Sigmoid colon (tissue), 4 donors: ENCODE results near the gene APRT.

Source experiments
- CTCF ChIP-seq, 4 experiments: fragments of 450-650 bp in 3 of 4; fragments of 200-600 bp in 1 of 4; IDR thresholded peaks; one replicate each; pipeline ENCODE4 v1.5.1; 2016 to 2019; ENCODE audit warnings: antibody characterized with exemption in 4 of 4, mild to moderate bottlenecking in 3 of 4, moderate library complexity in 2 of 4
- POLR2A ChIP-seq, 2 donors: fragments of 450-650 bp; IDR thresholded peaks; one replicate each; pipeline ENCODE4 v1.6.1; 2016; ENCODE audit warnings: antibody characterized with exemption in 2 of 2, mild to moderate bottlenecking in 2 of 2, moderate library complexity in 2 of 2
- POLR2AphosphoS5 ChIP-seq, 4 donors: sonication (generic); formaldehyde crosslinking; IDR thresholded peaks; one replicate each; pipeline ENCODE4 v1.6.1; 2017; ENCODE audit warnings: antibody characterized with exemption in 4 of 4

GRCh38 chr16:88775825-88776224 is 35.9 kb downstream of the APRT start:
- TF ChIP-seq CTCF (IDR thresholded peaks at IDR 0.05) = no peak
- TF ChIP-seq POLR2A (IDR thresholded peaks at IDR 0.05) = no peak
- TF ChIP-seq POLR2AphosphoS5 (IDR thresholded peaks at IDR 0.05) = no peak
